HepG2 (cell line): ENCODE measurements around the gene MARCHF6. TPM values are rescaled to one million over a fixed set of nuclear protein-coding genes. Genes with fewer than 3 reads are reported as not detected.

Experiments
- ATAC-seq: fragments of 200-7000 bp; cut with Tn5 transposase; 3 replicates; pipeline ENCODE4 v1.9.1; 2020; ENCODE audit warnings: mild to moderate bottlenecking, moderate library complexity
- BruUV-seq: library from RNA; stranded (reverse); fragments of 400-500 nt; replicated peaks from 2 replicates; lab custom pipeline; 2021; lab: Mats Ljungman, UMichigan
- CTCF ChIA-PET: fragments of 300-600 bp; formaldehyde crosslinking; extraction: SDS; loops from one replicate; lab custom pipeline; 2021; ENCODE audit warnings: low total read pairs, inconsistent platforms, low intra/inter-chr PET ratio; lab: Yijun Ruan, JAX
- POLR2A ChIA-PET: fragments of 350-600 bp; sonication (Branson Sonifier 250); formaldehyde crosslinking; loops from one replicate; lab custom pipeline; 2020; ENCODE audit warnings: antibody characterized with exemption, inconsistent platforms; lab: Yijun Ruan, JAX
- DNase-seq: peaks from one replicate; pipeline ENCODE4 v3.0.0-alpha.2; 2015; ENCODE audit warnings: low spot score
- FAIRE-seq: peaks from 3 replicates; lab custom pipeline; 2011; peaks lifted over from hg19 to GRCh38; lab: Jason Lieb, UNC
- H2AFZ ChIP-seq: one replicate; pipeline ENCODE4 v1.6.1; 2011; ENCODE audit warnings: low read length, inconsistent platforms
- H3K27ac ChIP-seq: fragments of 300-600 bp; 3 replicates; pipeline ENCODE4 v1.8.0; 2011; ENCODE audit warnings: mixed run types, mild to moderate bottlenecking, mixed read lengths, low read length, inconsistent platforms; ENCODE audit not compliant: insufficient read depth; ENCODE audit errors: extremely low read length
- H3K27me3 ChIP-seq, 2 experiments: fragments of 200-600 bp in 1 of 2; 2 replicates in 1 of 2; 3 replicates in 1 of 2; pipeline versions ENCODE4 v1.6.0 to v1.8.0; 2011; ENCODE audit warnings: low read length in 2 of 2, mild to moderate bottlenecking in 2 of 2, moderate library complexity in 2 of 2, inconsistent platforms in 1 of 2; ENCODE audit not compliant: insufficient read depth in 2 of 2, control insufficient read depth in 1 of 2
- H3K36me3 ChIP-seq, 2 experiments: fragments of 200-600 bp in 1 of 2; replicated peaks in 1 of 2; 2 replicates in 1 of 2; 3 replicates in 1 of 2; pipeline versions ENCODE4 v1.5.1 to v1.8.0; 2011; ENCODE audit warnings: low read length in 2 of 2, inconsistent platforms in 1 of 2; ENCODE audit not compliant: insufficient read depth in 2 of 2, control insufficient read depth in 1 of 2
- H3K4me1 ChIP-seq: 2 replicates; pipeline ENCODE4 v1.5.1; 2012; ENCODE audit warnings: low read length, inconsistent platforms; ENCODE audit not compliant: insufficient read depth
- H3K4me2 ChIP-seq: 2 replicates; pipeline ENCODE4 v1.6.0; 2011; ENCODE audit warnings: low read depth, low read length, inconsistent platforms
- H3K4me3 ChIP-seq, 3 experiments: fragments of 200-600 bp in 1 of 3; sonication (generic), shearing (Covaris generic) in 1 of 3; replicated peaks in 1 of 3; 2 replicates each; pipeline ENCODE4 v1.5.1; 2011 to 2016; ENCODE audit warnings: low read length in 3 of 3, inconsistent platforms in 2 of 3, low read depth in 2 of 3, mild to moderate bottlenecking in 2 of 3, control low read depth in 1 of 3, mixed read lengths in 1 of 3; ENCODE audit not compliant: insufficient read depth in 1 of 3
- H3K79me2 ChIP-seq: one replicate; pipeline ENCODE4 v1.6.1; 2011; ENCODE audit warnings: low read length, inconsistent platforms; ENCODE audit not compliant: insufficient read depth
- H3K9ac ChIP-seq: 2 replicates; pipeline ENCODE4 v1.6.0; 2011; ENCODE audit warnings: mild to moderate bottlenecking, low read depth, low read length, inconsistent platforms; ENCODE audit not compliant: insufficient read depth
- H3K9me3 ChIP-seq: 2 replicates; pipeline ENCODE4 v1.5.1; 2012; ENCODE audit warnings: mild to moderate bottlenecking, low read length
- H4K20me1 ChIP-seq: 2 replicates; pipeline ENCODE4 v1.6.0; 2011; ENCODE audit warnings: inconsistent platforms, mild to moderate bottlenecking, low read length, moderate library complexity; ENCODE audit not compliant: insufficient read depth
- ZMYM3 ChIP-seq: sonication (generic); formaldehyde crosslinking; IDR thresholded peaks from 2 replicates; pipeline ENCODE4 v1.5.1; 2020; ENCODE audit warnings: mild to moderate bottlenecking, missing genetic modification reagents
- WGBS: methylation state at CpG from one replicate; pipeline ENCODE4 v1.1.6; 2017; ENCODE audit warnings: low lambda C conversion rate; 5-methylcytosine and 5-hydroxymethylcytosine counted together
- in situ Hi-C: cut with HindIII; loops from 2 replicates; pipeline ENCODE4 v1.10.0; 2017; ENCODE audit warnings: low pct_unique_long_range_greater_than_20kb; ENCODE audit not compliant: extremely low pct_ligation_motif_present
- intact Hi-C: fragments of 100-400 bp; cut with micrococcal nuclease; formaldehyde crosslinking; loops from one replicate; pipeline ENCODE4 v1.10.0; 2022; ENCODE audit not compliant: unreplicated experiment
- polyA plus RNA-seq, 8 experiments: library from polyadenylated mRNA; depleted of rRNA in 3 of 8; stranded (reverse) in 7 of 8; unstranded in 1 of 8; fragments of >200 nt; fragmentation: Illumina TruSeq in 4 of 8; extraction: Trizol in 4 of 8; gene quantifications; 2 replicates each; pipeline versions ENCODE4 v1.2.1 to v1.2.3, GENCODE V29; 2011 to 2016; ENCODE audit warnings: low read depth in 4 of 8, missing spikeins in 1 of 8, mixed read lengths in 1 of 8; ENCODE audit not compliant: insufficient read depth in 1 of 8
- total RNA-seq, 5 experiments: library from RNA; depleted of rRNA; stranded (reverse); fragments of >200 nt; fragmentation: Illumina TruSeq; extraction: Trizol; gene quantifications; 2 replicates each; pipeline ENCODE4 v1.2.3, GENCODE V29; 2016; ENCODE audit warnings: low read depth in 1 of 5
- TF ChIP-seq, protein P1 (sequence below): sonication (generic); formaldehyde crosslinking; IDR thresholded peaks from 2 replicates; pipeline ENCODE4 v1.4.0; 2020; ENCODE audit warnings: low read depth, missing genetic modification reagents
- TF ChIP-seq, protein P2 (sequence below): sonication (generic); formaldehyde crosslinking; IDR thresholded peaks from 2 replicates; pipeline ENCODE4 v1.5.1; 2020; ENCODE audit warnings: mild to moderate bottlenecking, missing genetic modification reagents, moderate library complexity

Gene MARCHF6
- total and polyA plus RNA-seq, 2 of the 13 experiments (the other 11 are each of a cell fraction or from before 2014, with no cell fraction given), result 48.6 to 107 TPM

DNA sequence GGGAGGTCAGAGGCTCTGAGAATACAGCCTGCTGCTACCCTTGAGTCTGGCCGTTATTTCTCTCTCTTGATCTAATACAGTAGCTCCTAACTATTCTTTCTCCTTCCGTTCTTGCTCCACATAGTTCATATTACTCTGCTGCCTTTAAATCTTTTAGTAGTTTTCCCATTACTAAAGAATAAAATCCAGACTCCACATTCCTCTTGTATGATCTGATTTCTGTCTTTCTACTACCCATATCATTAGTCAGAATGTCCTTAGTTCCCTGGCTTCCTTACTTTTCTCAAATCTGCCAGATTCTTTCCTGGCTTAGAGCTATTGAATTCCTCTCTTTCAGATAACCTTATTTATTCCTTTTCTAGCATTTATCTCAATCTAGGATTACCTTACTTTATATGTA, 40.0 kb downstream of the MARCHF6 start:
- BruUV-seq, result no TSS peak
- TF ChIP-seq, protein P1, sequence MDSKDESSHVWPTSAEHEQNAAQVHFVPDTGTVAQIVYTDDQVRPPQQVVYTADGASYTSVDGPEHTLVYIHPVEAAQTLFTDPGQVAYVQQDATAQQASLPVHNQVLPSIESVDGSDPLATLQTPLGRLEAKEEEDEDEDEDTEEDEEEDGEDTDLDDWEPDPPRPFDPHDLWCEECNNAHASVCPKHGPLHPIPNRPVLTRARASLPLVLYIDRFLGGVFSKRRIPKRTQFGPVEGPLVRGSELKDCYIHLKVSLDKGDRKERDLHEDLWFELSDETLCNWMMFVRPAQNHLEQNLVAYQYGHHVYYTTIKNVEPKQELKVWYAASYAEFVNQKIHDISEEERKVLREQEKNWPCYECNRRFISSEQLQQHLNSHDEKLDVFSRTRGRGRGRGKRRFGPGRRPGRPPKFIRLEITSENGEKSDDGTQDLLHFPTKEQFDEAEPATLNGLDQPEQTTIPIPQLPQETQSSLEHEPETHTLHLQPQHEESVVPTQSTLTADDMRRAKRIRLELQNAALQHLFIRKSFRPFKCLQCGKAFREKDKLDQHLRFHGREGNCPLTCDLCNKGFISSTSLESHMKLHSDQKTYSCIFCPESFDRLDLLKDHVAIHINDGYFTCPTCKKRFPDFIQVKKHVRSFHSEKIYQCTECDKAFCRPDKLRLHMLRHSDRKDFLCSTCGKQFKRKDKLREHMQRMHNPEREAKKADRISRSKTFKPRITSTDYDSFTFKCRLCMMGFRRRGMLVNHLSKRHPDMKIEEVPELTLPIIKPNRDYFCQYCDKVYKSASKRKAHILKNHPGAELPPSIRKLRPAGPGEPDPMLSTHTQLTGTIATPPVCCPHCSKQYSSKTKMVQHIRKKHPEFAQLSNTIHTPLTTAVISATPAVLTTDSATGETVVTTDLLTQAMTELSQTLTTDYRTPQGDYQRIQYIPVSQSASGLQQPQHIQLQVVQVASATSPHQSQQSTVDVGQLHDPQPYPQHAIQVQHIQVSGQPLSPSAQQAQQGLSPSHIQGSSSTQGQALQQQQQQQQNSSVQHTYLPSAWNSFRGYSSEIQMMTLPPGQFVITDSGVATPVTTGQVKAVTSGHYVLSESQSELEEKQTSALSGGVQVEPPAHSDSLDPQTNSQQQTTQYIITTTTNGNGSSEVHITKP (CRISPR knock-in tag), result no peak
- no peak for TF ChIP-seq ZMYM3 (CRISPR knock-in tag)
- TF ChIP-seq, protein P2, sequence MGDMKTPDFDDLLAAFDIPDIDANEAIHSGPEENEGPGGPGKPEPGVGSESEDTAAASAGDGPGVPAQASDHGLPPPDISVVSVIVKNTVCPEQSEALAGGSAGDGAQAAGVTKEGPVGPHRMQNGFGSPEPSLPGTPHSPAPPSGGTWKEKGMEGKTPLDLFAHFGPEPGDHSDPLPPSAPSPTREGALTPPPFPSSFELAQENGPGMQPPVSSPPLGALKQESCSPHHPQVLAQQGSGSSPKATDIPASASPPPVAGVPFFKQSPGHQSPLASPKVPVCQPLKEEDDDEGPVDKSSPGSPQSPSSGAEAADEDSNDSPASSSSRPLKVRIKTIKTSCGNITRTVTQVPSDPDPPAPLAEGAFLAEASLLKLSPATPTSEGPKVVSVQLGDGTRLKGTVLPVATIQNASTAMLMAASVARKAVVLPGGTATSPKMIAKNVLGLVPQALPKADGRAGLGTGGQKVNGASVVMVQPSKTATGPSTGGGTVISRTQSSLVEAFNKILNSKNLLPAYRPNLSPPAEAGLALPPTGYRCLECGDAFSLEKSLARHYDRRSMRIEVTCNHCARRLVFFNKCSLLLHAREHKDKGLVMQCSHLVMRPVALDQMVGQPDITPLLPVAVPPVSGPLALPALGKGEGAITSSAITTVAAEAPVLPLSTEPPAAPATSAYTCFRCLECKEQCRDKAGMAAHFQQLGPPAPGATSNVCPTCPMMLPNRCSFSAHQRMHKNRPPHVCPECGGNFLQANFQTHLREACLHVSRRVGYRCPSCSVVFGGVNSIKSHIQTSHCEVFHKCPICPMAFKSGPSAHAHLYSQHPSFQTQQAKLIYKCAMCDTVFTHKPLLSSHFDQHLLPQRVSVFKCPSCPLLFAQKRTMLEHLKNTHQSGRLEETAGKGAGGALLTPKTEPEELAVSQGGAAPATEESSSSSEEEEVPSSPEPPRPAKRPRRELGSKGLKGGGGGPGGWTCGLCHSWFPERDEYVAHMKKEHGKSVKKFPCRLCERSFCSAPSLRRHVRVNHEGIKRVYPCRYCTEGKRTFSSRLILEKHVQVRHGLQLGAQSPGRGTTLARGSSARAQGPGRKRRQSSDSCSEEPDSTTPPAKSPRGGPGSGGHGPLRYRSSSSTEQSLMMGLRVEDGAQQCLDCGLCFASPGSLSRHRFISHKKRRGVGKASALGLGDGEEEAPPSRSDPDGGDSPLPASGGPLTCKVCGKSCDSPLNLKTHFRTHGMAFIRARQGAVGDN (CRISPR knock-in tag), result no peak
- no peak overlapping the region for H3K27ac ChIP-seq
- H3K9me3 ChIP-seq, result no peaks in the 10 kb centered on the region
- WGBS, result 92% methylated on average over 2 of the region's 2 CpGs
- H3K9ac ChIP-seq, result no peak overlapping the region; the same call in 1 of the 2 replicates
- no peaks in the 10 kb centered on the region for H3K27me3 ChIP-seq
- no peak for FAIRE-seq
- in situ Hi-C loops (no loop called here), intact Hi-C loops (no loop called here)
- H2AFZ ChIP-seq, result no peak overlapping the region
- peaks cover 16 to 79% of the 10 kb centered on the region in 2 experiments for H3K36me3 ChIP-seq
- H3K4me3 ChIP-seq, result no peak overlapping the region
- peaks cover 4% of the 10 kb centered on the region for H3K79me2 ChIP-seq
- ATAC-seq, result no peak
- POLR2A ChIA-PET, result no interaction called here
- no peaks in the 10 kb centered on the region for H3K4me1 ChIP-seq
- CTCF ChIA-PET, result no interaction called here
- no peak overlapping the region for H3K4me2 ChIP-seq
- H4K20me1 ChIP-seq, result no peaks in the 10 kb centered on the region
- DNase-seq, result no peak
